ENCODE measurements around the gene FAM20B. TPM values are rescaled to one million over a fixed set of nuclear protein-coding genes. Genes with fewer than 3 reads are reported as not detected.

The FAM20B gene
- total and polyA plus RNA-seq, 2 of the 13 experiments (the other 11 are each of a cell fraction or from before 2014, with no cell fraction given) = 13.8 to 26.9 TPM

GRCh38 chr1:179025975-179026812, 500 bp downstream of the FAM20B start (continued):
- TF ChIP-seq ZNF235 (CRISPR knock-in tag; IDR thresholded peaks at IDR 0.05; ENCODE audit: borderline replicate concordance) = no peak; the same call in 1 of the 2 replicates
- no peak for TF ChIP-seq ZNF253 (CRISPR knock-in tag; IDR thresholded peaks at IDR 0.05; ENCODE audit: borderline replicate concordance)
- TF ChIP-seq FOXO1 (CRISPR knock-in tag; IDR thresholded peaks at IDR 0.05) = no peak
- peak; percentile 94 for TF ChIP-seq ZFY (CRISPR knock-in tag; IDR thresholded peaks at IDR 0.05)
- no peak for TF ChIP-seq PAF1 (CRISPR knock-in tag; IDR thresholded peaks at IDR 0.05)
- peak; percentile 60 for TF ChIP-seq SAP130 (CRISPR knock-in tag; IDR thresholded peaks at IDR 0.05; ENCODE audit: low read depth)
- peak; percentile 93 for TF ChIP-seq ZBTB2 (CRISPR knock-in tag; IDR thresholded peaks at IDR 0.05; ENCODE audit: low read depth)
- TF ChIP-seq, protein P1, sequence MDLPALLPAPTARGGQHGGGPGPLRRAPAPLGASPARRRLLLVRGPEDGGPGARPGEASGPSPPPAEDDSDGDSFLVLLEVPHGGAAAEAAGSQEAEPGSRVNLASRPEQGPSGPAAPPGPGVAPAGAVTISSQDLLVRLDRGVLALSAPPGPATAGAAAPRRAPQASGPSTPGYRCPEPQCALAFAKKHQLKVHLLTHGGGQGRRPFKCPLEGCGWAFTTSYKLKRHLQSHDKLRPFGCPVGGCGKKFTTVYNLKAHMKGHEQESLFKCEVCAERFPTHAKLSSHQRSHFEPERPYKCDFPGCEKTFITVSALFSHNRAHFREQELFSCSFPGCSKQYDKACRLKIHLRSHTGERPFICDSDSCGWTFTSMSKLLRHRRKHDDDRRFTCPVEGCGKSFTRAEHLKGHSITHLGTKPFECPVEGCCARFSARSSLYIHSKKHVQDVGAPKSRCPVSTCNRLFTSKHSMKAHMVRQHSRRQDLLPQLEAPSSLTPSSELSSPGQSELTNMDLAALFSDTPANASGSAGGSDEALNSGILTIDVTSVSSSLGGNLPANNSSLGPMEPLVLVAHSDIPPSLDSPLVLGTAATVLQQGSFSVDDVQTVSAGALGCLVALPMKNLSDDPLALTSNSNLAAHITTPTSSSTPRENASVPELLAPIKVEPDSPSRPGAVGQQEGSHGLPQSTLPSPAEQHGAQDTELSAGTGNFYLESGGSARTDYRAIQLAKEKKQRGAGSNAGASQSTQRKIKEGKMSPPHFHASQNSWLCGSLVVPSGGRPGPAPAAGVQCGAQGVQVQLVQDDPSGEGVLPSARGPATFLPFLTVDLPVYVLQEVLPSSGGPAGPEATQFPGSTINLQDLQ (CRISPR knock-in tag; IDR thresholded peaks at IDR 0.05) = no peak
- peak; percentile 76 for TF ChIP-seq ZNF274 (CRISPR knock-in tag; IDR thresholded peaks at IDR 0.05)
- TF ChIP-seq, protein P2, sequence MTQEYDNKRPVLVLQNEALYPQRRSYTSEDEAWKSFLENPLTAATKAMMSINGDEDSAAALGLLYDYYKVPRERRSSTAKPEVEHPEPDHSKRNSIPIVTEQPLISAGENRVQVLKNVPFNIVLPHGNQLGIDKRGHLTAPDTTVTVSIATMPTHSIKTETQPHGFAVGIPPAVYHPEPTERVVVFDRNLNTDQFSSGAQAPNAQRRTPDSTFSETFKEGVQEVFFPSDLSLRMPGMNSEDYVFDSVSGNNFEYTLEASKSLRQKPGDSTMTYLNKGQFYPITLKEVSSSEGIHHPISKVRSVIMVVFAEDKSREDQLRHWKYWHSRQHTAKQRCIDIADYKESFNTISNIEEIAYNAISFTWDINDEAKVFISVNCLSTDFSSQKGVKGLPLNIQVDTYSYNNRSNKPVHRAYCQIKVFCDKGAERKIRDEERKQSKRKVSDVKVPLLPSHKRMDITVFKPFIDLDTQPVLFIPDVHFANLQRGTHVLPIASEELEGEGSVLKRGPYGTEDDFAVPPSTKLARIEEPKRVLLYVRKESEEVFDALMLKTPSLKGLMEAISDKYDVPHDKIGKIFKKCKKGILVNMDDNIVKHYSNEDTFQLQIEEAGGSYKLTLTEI (CRISPR knock-in tag; conservative IDR thresholded peaks at IDR 0.05) = no peak
- no peak for TF ChIP-seq ZNF7 (CRISPR knock-in tag; IDR thresholded peaks at IDR 0.05)
- TF ChIP-seq DMTF1 (CRISPR knock-in tag; IDR thresholded peaks at IDR 0.05) = no peak
- TF ChIP-seq SMAD3 (CRISPR knock-in tag; IDR thresholded peaks at IDR 0.05) = 0 out of 2 replicates have a peak, but pooled peaks have one; percentile 14
- 0 out of 2 replicates have a peak, but pooled peaks have one; percentile 38 for TF ChIP-seq PRMT3 (CRISPR knock-in tag; IDR thresholded peaks at IDR 0.05; ENCODE audit: borderline replicate concordance, low read depth)
- peak; percentile 34; the same call in 1 of the 2 replicates for TF ChIP-seq PAXIP1 (CRISPR knock-in tag; conservative IDR thresholded peaks at IDR 0.05)
